WTC11 (cell line): ENCODE results near the gene ANKRD33B. TPM values are rescaled to one million over a fixed set of nuclear protein-coding genes. Genes with fewer than 3 reads are reported as not detected.

Experiments
- ATAC-seq: fragments of 200-7000 bp; cut with Tn5 transposase; 2 replicates; pipeline ENCODE4 v1.10.0; 2021; ENCODE audit warnings: mild to moderate bottlenecking, moderate library complexity
- CTCF ChIA-PET: fragments of 300-600 bp; sonication (Branson Sonifier 250); formaldehyde crosslinking; loops from one replicate; lab custom pipeline; 2021; ENCODE audit warnings: antibody characterized with exemption; lab: Charles Lee
- POLR2A ChIA-PET: fragments of 350-600 bp; sonication (Branson Sonifier 250); formaldehyde crosslinking; loops from one replicate; lab custom pipeline; 2021; ENCODE audit warnings: antibody characterized with exemption; lab: Charles Lee
- DNase-seq: peaks from one replicate; pipeline ENCODE4 v3.0.0; 2021; ENCODE audit warnings: low spot score
- H3K27ac Mint-ChIP-seq: 2 replicates; pipeline ENCODE4 v1.8.0; 2021; ENCODE audit warnings: mixed read lengths
- H3K27me3 Mint-ChIP-seq: 2 replicates; pipeline ENCODE4 v1.8.0; 2021; ENCODE audit warnings: low read depth, mild to moderate bottlenecking, moderate library complexity, mixed read lengths
- H3K36me3 Mint-ChIP-seq: 2 replicates; pipeline ENCODE4 v1.8.0; 2021; ENCODE audit warnings: mixed read lengths
- H3K4me1 Mint-ChIP-seq: 2 replicates; pipeline ENCODE4 v1.8.0; 2022; ENCODE audit warnings: mixed read lengths
- H3K4me3 Mint-ChIP-seq: 2 replicates; pipeline ENCODE4 v1.8.0; 2021; ENCODE audit warnings: mild to moderate bottlenecking, moderate library complexity, mixed read lengths
- H3K9me3 Mint-ChIP-seq: 2 replicates; pipeline ENCODE4 v1.8.0; 2021; ENCODE audit warnings: mixed read lengths
- ESRRA ChIP-seq: sonication (generic); formaldehyde crosslinking; IDR thresholded peaks from 2 replicates; pipeline ENCODE4 v1.8.1; 2022; ENCODE audit warnings: mild to moderate bottlenecking, missing genetic modification reagents, borderline replicate concordance
- FOXP1 ChIP-seq: sonication (generic); formaldehyde crosslinking; IDR thresholded peaks from 2 replicates; pipeline ENCODE4 v1.8.0; 2022; ENCODE audit warnings: missing genetic modification reagents, mild to moderate bottlenecking, moderate library complexity, borderline replicate concordance
- JAZF1 ChIP-seq: fragments of 250-450 bp; sonication (Bioruptor Pico); IDR thresholded peaks from 2 replicates; pipeline ENCODE4 v1.9.0; 2021; ENCODE audit warnings: moderate library complexity, mild to moderate bottlenecking, inconsistent platforms
- RORB ChIP-seq: fragments of 250-450 bp; sonication (Bioruptor Pico); IDR thresholded peaks from 2 replicates; pipeline ENCODE4 v1.9.0; 2021; ENCODE audit warnings: mild to moderate bottlenecking
- SMAD4 ChIP-seq: sonication (generic); formaldehyde crosslinking; IDR thresholded peaks from 2 replicates; pipeline ENCODE4 v1.8.0; 2022; ENCODE audit warnings: mild to moderate bottlenecking, missing genetic modification reagents
- SOX15 ChIP-seq: fragments of 250-450 bp; sonication (Bioruptor Pico); IDR thresholded peaks from 2 replicates; pipeline ENCODE4 v1.9.0; 2021; ENCODE audit warnings: mild to moderate bottlenecking
- ZBTB21 ChIP-seq: sonication (generic); formaldehyde crosslinking; IDR thresholded peaks from 2 replicates; pipeline ENCODE4 v1.8.1; 2023; ENCODE audit warnings: mild to moderate bottlenecking, missing genetic modification reagents, borderline replicate concordance
- ZNF121 ChIP-seq: sonication (generic); formaldehyde crosslinking; IDR thresholded peaks from 2 replicates; pipeline ENCODE4 v1.8.0; 2023; ENCODE audit warnings: missing genetic modification reagents
- ZNF138 ChIP-seq: sonication (generic); formaldehyde crosslinking; conservative IDR thresholded peaks from 2 replicates; pipeline ENCODE4 v1.8.1; 2022; ENCODE audit warnings: mild to moderate bottlenecking, moderate library complexity, missing genetic modification reagents
- ZNF396 ChIP-seq: fragments of 250-450 bp; sonication (Bioruptor Pico); IDR thresholded peaks from 2 replicates; pipeline ENCODE4 v1.8.0; 2021; ENCODE audit warnings: mild to moderate bottlenecking, moderate library complexity, borderline replicate concordance
- total RNA-seq: library from RNA; stranded (reverse); gene quantifications from 3 replicates; pipeline ENCODE4 v1.2.3, GENCODE V29; 2021
- TF ChIP-seq, protein P1 (sequence below): sonication (generic); formaldehyde crosslinking; IDR thresholded peaks from 2 replicates; pipeline ENCODE4 v1.8.0; 2022; ENCODE audit warnings: mild to moderate bottlenecking, missing genetic modification reagents
- TF ChIP-seq, protein P2 (sequence below): sonication (generic); formaldehyde crosslinking; IDR thresholded peaks from 2 replicates; pipeline ENCODE4 v1.8.1; 2023; ENCODE audit warnings: mild to moderate bottlenecking, missing genetic modification reagents
- TF ChIP-seq, protein P3 (sequence below): sonication (generic); formaldehyde crosslinking; IDR thresholded peaks from 2 replicates; pipeline ENCODE4 v1.8.0; 2022; ENCODE audit warnings: mild to moderate bottlenecking, missing genetic modification reagents
- TF ChIP-seq, protein P4 (sequence below): sonication (generic); formaldehyde crosslinking; IDR thresholded peaks from 2 replicates; pipeline ENCODE4 v1.8.1; 2022; ENCODE audit warnings: missing genetic modification reagents, borderline replicate concordance
- TF ChIP-seq, protein P5 (sequence below): sonication (generic); formaldehyde crosslinking; IDR thresholded peaks from 2 replicates; pipeline ENCODE4 v1.8.0; 2022; ENCODE audit warnings: mild to moderate bottlenecking, missing genetic modification reagents
- TF ChIP-seq, protein P6 (sequence below): sonication (generic); formaldehyde crosslinking; IDR thresholded peaks from 2 replicates; pipeline ENCODE4 v1.8.0; 2023; ENCODE audit warnings: mild to moderate bottlenecking, missing genetic modification reagents
- TF ChIP-seq, protein P7 (sequence below): fragments of 250-450 bp; sonication (Bioruptor Pico); IDR thresholded peaks from 2 replicates; pipeline ENCODE4 v2.1.2; 2022; ENCODE audit warnings: mild to moderate bottlenecking, moderate library complexity
- TF ChIP-seq, protein P8 (sequence below): sonication (generic); formaldehyde crosslinking; conservative IDR thresholded peaks from 2 replicates; pipeline ENCODE4 v1.8.1; 2023; ENCODE audit warnings: mild to moderate bottlenecking, low read depth, missing genetic modification reagents, moderate library complexity
- TF ChIP-seq, protein P9 (sequence below): fragments of 250-450 bp; sonication (Bioruptor Pico); IDR thresholded peaks from 2 replicates; pipeline ENCODE4 v1.9.0; 2021; ENCODE audit warnings: moderate library complexity, mild to moderate bottlenecking, inconsistent platforms, borderline replicate concordance

Gene ANKRD33B
- total RNA-seq, 1 experiment from 2014 or later = 9.2 TPM

DNA sequence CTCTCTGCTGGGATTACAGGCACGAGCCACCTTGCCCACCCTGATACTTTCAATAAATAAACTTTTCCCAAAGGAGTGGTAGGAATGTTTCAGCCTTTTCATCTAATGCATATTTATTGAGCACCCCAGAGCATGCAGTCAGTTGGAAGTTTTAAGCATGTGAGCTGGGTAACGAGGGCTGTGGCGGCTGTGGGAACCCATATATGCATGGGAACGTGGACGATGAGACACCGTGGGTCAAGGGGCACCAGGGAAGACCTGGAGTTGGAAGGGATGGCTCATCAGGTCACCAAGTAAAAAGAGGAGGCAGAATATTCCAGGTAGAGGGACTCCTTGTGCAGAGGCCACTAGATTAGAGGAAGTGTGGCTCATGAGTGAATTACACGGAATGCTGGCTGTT is 64.7 kb downstream of the ANKRD33B start:
- no peak for DNase-seq
- POLR2A ChIA-PET = interaction anchor here (2.5 kb wide), 1 partner anchor 8 kb away, joined by 14 read pairs; no protein-coding TSS in a partner anchor
- H3K27ac Mint-ChIP-seq = no peak overlapping the region
- H3K36me3 Mint-ChIP-seq = no peaks in the 10 kb centered on the region
- H3K4me1 Mint-ChIP-seq = peaks cover 31% of the 10 kb centered on the region
- H3K27me3 Mint-ChIP-seq = no peaks in the 10 kb centered on the region; the same call in none of the 2 replicates
- no peak overlapping the region for H3K4me3 Mint-ChIP-seq
- CTCF ChIA-PET = interaction anchor here (1.1 to 4.9 kb wide), 21 partner anchors 8 to 228 kb away, joined by 3 to 142 read pairs (median 11); partner anchors contain the start of gene ROPN1L
- no peak for ATAC-seq
- H3K9me3 Mint-ChIP-seq = no peaks in the 10 kb centered on the region; the same call in 1 of the 2 replicates
- TF ChIP-seq, protein P1, sequence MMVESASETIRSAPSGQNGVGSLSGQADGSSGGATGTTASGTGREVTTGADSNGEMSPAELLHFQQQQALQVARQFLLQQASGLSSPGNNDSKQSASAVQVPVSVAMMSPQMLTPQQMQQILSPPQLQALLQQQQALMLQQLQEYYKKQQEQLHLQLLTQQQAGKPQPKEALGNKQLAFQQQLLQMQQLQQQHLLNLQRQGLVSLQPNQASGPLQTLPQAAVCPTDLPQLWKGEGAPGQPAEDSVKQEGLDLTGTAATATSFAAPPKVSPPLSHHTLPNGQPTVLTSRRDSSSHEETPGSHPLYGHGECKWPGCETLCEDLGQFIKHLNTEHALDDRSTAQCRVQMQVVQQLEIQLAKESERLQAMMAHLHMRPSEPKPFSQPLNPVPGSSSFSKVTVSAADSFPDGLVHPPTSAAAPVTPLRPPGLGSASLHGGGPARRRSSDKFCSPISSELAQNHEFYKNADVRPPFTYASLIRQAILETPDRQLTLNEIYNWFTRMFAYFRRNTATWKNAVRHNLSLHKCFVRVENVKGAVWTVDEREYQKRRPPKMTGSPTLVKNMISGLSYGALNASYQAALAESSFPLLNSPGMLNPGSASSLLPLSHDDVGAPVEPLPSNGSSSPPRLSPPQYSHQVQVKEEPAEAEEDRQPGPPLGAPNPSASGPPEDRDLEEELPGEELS (CRISPR knock-in tag) = no peak
- TF ChIP-seq ZNF396 (CRISPR knock-in tag) (no peak), FOXP1 (CRISPR knock-in tag) (no peak), SMAD4 (CRISPR knock-in tag) (no peak), SOX15 (no peak), RORB (CRISPR knock-in tag) (no peak), JAZF1 (CRISPR knock-in tag) (no peak), ZNF121 (CRISPR knock-in tag) (no peak), ZBTB21 (no peak), ZNF138 (CRISPR knock-in tag) (no peak), ESRRA (CRISPR knock-in tag) (no peak)
- TF ChIP-seq, protein P2, sequence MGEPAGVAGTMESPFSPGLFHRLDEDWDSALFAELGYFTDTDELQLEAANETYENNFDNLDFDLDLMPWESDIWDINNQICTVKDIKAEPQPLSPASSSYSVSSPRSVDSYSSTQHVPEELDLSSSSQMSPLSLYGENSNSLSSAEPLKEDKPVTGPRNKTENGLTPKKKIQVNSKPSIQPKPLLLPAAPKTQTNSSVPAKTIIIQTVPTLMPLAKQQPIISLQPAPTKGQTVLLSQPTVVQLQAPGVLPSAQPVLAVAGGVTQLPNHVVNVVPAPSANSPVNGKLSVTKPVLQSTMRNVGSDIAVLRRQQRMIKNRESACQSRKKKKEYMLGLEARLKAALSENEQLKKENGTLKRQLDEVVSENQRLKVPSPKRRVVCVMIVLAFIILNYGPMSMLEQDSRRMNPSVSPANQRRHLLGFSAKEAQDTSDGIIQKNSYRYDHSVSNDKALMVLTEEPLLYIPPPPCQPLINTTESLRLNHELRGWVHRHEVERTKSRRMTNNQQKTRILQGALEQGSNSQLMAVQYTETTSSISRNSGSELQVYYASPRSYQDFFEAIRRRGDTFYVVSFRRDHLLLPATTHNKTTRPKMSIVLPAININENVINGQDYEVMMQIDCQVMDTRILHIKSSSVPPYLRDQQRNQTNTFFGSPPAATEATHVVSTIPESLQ = no peak
- TF ChIP-seq, protein P3, sequence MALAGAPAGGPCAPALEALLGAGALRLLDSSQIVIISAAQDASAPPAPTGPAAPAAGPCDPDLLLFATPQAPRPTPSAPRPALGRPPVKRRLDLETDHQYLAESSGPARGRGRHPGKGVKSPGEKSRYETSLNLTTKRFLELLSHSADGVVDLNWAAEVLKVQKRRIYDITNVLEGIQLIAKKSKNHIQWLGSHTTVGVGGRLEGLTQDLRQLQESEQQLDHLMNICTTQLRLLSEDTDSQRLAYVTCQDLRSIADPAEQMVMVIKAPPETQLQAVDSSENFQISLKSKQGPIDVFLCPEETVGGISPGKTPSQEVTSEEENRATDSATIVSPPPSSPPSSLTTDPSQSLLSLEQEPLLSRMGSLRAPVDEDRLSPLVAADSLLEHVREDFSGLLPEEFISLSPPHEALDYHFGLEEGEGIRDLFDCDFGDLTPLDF = no peak
- TF ChIP-seq, protein P4, sequence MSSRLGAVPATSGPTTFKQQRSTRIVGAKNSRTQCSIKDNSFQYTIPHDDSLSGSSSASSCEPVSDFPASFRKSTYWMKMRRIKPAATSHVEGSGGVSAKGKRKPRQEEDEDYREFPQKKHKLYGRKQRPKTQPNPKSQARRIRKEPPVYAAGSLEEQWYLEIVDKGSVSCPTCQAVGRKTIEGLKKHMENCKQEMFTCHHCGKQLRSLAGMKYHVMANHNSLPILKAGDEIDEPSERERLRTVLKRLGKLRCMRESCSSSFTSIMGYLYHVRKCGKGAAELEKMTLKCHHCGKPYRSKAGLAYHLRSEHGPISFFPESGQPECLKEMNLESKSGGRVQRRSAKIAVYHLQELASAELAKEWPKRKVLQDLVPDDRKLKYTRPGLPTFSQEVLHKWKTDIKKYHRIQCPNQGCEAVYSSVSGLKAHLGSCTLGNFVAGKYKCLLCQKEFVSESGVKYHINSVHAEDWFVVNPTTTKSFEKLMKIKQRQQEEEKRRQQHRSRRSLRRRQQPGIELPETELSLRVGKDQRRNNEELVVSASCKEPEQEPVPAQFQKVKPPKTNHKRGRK (CRISPR knock-in tag) = no peak
- TF ChIP-seq, protein P5, sequence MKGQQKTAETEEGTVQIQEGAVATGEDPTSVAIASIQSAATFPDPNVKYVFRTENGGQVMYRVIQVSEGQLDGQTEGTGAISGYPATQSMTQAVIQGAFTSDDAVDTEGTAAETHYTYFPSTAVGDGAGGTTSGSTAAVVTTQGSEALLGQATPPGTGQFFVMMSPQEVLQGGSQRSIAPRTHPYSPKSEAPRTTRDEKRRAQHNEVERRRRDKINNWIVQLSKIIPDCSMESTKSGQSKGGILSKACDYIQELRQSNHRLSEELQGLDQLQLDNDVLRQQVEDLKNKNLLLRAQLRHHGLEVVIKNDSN (CRISPR knock-in tag) = no peak
- TF ChIP-seq, protein P6, sequence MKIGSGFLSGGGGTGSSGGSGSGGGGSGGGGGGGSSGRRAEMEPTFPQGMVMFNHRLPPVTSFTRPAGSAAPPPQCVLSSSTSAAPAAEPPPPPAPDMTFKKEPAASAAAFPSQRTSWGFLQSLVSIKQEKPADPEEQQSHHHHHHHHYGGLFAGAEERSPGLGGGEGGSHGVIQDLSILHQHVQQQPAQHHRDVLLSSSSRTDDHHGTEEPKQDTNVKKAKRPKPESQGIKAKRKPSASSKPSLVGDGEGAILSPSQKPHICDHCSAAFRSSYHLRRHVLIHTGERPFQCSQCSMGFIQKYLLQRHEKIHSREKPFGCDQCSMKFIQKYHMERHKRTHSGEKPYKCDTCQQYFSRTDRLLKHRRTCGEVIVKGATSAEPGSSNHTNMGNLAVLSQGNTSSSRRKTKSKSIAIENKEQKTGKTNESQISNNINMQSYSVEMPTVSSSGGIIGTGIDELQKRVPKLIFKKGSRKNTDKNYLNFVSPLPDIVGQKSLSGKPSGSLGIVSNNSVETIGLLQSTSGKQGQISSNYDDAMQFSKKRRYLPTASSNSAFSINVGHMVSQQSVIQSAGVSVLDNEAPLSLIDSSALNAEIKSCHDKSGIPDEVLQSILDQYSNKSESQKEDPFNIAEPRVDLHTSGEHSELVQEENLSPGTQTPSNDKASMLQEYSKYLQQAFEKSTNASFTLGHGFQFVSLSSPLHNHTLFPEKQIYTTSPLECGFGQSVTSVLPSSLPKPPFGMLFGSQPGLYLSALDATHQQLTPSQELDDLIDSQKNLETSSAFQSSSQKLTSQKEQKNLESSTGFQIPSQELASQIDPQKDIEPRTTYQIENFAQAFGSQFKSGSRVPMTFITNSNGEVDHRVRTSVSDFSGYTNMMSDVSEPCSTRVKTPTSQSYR (CRISPR knock-in tag) = no peak
- TF ChIP-seq, protein P7, sequence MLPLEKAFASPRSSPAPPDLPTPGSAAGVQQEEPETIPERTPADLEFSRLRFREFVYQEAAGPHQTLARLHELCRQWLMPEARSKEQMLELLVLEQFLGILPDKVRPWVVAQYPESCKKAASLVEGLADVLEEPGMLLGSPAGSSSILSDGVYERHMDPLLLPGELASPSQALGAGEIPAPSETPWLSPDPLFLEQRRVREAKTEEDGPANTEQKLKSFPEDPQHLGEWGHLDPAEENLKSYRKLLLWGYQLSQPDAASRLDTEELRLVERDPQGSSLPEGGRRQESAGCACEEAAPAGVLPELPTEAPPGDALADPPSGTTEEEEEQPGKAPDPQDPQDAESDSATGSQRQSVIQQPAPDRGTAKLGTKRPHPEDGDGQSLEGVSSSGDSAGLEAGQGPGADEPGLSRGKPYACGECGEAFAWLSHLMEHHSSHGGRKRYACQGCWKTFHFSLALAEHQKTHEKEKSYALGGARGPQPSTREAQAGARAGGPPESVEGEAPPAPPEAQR (CRISPR knock-in tag) = no peak
- TF ChIP-seq, protein P8, sequence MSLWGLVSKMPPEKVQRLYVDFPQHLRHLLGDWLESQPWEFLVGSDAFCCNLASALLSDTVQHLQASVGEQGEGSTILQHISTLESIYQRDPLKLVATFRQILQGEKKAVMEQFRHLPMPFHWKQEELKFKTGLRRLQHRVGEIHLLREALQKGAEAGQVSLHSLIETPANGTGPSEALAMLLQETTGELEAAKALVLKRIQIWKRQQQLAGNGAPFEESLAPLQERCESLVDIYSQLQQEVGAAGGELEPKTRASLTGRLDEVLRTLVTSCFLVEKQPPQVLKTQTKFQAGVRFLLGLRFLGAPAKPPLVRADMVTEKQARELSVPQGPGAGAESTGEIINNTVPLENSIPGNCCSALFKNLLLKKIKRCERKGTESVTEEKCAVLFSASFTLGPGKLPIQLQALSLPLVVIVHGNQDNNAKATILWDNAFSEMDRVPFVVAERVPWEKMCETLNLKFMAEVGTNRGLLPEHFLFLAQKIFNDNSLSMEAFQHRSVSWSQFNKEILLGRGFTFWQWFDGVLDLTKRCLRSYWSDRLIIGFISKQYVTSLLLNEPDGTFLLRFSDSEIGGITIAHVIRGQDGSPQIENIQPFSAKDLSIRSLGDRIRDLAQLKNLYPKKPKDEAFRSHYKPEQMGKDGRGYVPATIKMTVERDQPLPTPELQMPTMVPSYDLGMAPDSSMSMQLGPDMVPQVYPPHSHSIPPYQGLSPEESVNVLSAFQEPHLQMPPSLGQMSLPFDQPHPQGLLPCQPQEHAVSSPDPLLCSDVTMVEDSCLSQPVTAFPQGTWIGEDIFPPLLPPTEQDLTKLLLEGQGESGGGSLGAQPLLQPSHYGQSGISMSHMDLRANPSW (CRISPR knock-in tag) = no peak
- TF ChIP-seq, protein P9, sequence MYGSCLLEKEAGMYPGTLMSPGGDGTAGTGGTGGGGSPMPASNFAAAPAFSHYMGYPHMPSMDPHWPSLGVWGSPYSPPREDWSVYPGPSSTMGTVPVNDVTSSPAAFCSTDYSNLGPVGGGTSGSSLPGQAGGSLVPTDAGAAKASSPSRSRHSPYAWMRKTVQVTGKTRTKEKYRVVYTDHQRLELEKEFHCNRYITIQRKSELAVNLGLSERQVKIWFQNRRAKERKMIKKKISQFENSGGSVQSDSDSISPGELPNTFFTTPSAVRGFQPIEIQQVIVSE = no peak
